ENCODE measurements around the gene KRTAP10-10.
"Not testable (repeated sequence)": the region's sequence is repeated elsewhere in the genome, so short reads cannot be mapped to it uniquely, and the experiment has no call there.

KRTAP10-10 gene, protein sequence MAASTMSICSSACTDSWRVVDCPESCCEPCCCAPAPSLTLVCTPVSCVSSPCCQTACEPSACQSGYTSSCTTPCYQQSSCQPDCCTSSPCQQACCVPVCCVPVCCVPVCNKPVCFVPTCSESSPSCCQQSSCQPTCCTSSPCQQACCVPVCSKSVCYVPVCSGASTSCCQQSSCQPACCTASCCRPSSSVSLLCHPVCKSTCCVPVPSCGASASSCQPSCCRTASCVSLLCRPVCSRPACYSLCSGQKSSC

DNA sequence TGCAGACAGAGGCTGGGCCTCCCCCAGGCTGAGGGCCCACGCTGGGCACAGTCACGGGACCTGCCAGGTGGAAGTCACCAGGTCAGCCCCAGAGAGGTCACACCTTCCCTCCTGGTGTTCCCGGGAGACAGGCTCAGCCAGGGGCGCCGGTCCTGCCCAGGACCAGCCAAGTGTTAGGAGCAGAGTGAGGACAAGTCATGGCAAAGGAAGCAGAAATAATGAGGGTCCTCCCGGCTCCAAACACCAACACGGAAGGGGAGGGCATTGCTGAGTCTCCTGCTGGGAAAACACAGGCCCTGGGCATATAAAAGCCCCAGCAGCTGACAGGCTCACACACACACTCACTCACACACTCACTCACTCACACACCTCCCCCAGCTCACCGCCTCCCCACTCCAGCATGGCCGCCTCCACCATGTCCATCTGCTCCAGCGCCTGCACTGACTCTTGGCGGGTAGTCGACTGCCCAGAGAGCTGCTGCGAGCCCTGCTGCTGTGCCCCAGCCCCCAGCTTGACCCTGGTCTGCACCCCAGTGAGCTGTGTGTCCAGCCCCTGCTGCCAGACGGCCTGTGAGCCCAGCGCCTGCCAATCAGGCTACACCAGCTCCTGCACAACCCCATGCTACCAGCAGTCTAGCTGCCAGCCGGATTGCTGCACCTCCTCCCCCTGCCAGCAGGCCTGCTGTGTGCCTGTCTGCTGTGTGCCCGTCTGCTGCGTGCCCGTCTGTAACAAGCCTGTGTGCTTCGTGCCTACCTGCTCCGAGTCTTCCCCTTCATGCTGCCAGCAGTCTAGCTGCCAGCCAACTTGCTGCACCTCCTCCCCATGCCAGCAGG lies at the start of gene KRTAP10-10:
KRTAP10-10 (plus strand) TSS at position 339 of the 833 bp plus-strand sequence; CDS start at position 401, 62 bp downstream.
- no peak for DNase-seq

DNA sequence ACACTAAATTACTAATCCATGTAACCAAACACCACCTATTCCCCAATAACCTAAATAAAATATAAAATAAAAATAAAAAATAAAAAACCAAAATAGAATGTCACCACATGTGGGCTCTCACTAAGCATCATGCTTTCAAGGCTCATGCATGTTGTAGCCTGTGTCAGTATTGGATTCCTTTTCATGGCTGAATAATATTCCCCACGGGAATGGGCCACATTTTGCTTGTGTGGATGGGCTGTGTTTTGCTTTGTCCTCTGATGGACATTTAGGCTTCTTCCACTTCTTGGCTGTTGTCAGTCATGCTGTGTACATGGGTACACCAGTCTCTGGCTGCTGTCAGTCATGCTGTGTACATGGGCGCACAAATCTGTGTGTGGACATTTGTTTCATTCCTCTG lies 48.1 kb upstream of the KRTAP10-10 start:
- no peak for DNase-seq

DNA sequence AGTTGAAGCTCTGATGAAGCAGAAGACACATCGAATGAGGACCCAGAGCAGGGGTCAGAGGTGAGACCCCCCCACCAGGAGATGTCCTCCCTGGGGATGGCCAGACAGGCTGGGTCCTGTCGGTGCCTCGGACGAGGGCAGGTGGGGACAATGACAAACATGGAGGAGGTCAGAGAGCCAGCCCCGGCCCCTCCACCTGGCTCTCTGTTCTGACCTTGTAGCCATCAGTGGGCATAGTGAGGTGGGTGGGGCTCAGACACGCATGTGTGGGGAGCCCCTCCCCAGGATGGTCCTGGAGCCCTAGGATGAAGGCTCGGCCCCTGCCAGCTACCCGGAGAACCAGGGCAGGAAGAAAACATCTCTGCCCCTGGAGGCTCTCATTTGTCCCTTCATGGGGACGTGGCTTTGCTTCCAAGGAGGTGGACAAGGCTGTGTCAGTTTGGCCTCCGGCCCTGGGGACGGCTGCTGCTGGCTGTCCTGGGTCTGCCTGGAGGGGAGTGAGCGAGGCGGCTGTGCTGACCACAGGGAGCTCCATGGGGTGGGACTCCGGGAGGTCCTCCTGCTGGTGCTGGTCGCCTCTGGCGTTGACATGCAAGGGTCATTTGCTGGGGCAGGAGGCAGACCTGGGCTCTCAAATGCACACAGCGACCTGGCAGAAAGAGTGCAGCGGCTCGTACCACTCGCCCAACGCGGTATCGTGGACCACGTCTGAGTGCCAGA lies 47.4 kb upstream of the KRTAP10-10 start:
- no peak for DNase-seq

DNA sequence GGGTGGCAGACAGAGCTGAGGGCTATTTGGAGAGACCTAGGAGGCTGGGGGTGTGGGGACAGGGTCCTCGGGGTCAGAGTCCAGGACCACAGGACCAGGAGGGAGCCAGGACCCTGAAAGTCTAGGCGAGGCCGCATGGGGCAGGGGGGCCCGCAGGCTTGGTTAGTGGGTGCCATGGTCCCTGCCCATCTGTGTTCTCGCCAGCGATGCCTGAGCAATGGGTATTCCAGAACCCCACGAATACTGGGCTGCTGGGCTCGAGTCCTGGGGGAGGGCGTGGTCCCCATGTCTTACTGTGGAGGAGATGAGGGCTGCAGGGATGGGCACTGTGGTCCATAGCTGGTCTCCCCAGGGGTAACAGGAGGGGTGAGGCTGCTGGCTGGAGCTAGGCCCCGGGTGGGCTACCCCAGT lies 46.8 kb upstream of the KRTAP10-10 start:
- no peak for DNase-seq

DNA sequence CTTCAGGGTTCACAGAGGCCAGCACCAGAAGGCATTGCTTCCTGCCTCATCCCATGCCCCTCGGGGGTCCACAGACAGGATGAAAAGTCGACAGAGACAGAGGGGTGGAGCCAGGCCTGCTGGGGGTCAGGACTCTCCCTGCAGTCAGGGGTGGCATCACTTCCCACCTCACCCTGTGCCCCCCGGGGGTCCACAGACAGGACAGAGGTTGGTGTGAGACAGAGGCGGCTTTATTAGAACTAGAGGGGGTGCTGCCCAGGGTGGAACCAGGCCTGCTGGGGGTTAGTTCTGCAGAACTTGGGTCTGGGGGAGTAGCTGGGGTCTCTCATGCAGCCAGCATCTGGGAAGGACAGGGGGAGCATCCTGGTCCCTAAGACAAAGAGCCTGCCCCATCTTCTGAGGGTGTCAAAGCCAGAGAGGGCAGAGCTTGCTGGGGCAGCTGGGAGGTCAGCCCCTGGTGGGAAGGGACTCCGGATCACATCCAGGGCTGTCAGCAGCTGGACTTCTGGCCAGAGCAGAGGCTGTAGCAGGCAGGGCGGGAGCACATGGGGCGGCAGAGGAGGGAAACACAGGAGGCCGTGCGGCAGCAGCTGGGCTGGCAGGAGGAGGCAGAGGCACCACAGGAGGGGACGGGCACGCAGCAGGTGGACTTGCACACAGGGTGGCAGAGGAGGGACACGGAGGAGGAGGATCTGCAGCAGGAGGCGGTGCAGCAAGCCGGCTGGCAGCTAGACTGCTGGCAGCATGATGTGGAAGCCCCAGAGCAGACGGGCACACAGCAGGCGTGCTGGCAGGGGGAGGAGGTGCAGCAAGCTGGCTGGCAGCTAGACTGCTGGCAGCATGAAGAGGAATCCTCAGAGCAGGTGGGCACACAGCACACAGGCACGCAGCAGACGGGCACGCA lies 46.0 kb upstream of the KRTAP10-10 start:
- DNase-seq: not testable (repeated sequence)

DNA sequence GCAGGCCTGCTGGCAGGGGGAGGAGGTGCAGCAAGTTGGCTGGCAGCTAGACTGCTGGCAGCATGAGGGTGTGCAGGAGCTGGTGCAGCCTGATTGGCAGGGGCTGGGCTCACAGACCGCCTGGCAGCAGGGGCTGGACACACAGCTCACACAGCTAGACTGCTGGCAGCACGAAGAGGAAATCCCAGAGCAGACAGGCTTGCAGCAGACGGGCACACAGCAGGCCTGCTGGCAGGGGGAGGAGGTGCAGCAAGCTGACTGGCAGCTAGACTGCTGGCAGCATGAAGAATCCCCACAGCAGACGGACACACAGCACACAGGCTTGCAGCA lies 45.4 kb upstream of the KRTAP10-10 start:
- DNase-seq: not testable (repeated sequence)

DNA sequence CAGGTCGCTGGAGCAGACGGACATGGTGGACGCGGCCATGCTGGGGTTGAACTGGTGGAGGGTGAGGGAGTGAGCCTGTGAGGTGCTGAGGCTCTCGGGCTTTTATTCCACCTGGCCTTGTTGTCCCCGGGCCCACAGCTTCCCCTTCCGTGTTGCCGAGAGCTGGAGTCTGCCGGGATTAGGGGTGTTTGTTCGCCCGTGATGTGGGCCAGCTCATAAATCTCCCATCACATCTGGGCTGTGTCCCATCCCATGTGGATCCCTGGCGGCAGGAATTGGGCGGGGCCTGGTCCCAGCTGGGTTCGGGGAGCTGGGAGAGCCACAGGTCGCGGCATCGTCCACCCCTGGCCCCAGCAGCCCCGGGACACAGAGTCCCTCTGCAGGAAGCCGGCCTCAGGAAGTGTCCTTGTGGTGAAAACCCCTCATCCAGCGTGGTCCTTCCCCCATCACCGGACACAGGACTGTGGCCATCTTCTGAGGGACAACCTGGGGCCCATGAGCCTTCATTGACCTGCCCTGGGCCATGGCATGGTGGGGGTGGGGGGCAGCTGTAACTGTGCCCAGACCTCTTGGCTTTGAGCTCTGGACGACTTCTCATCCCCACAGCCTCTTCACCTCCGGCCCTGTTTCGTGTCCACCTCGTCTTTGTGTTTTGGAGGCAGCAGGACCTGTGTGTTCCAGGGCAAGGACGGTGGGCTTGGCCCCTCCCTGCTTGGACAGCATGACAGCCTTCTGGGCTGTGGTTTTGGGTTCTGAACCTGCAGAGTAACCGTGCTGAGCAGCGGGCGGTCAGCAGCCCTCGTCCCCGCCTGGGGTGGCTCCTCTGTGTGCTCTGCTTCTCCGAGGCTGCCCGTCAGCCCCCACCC lies 44.5 kb upstream of the KRTAP10-10 start, which contains the start of gene KRTAP10-6:
KRTAP10-6 (minus strand) TSS at position 60 of the 866 bp plus-strand sequence; CDS start at position 39, 21 bp downstream.
- DNase-seq: no peak

DNA sequence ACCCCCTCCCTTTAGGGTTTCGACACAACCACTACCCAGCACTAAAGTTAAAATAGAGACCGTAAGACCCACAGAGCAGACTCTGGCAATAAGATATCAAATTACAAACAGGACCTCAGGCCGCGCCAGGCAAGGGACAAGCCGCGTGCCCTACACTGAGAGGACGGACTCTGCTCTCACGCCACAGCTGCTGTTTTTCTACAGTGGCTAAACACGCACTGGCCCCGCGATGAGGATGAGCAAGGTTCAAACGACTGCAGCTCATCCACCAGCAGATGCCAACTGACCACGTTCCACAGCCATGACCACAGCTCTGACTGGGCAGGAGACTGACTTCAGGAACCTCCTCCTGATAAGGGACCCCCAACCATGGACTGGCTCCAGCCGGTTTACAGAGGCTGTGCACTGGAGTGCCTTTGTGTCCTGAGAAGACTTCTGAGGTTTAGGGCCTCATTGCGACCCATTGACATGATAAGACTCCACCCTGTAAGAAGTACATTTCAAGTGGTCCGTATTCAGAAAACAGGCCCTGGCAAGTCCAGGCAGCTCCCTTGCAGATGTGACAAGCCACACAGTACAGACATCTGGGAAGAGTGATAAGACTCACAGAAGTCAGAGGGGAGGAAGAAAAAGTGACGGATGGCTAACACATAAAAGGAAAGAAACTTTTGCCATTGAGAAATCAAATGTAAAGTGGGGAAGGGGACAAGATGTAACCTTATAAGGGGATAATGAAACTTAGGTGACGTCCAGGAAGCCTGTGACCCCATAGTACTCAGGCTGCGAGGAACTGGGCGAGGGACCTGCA lies 43.4 kb upstream of the KRTAP10-10 start:
- no peak for DNase-seq

DNA sequence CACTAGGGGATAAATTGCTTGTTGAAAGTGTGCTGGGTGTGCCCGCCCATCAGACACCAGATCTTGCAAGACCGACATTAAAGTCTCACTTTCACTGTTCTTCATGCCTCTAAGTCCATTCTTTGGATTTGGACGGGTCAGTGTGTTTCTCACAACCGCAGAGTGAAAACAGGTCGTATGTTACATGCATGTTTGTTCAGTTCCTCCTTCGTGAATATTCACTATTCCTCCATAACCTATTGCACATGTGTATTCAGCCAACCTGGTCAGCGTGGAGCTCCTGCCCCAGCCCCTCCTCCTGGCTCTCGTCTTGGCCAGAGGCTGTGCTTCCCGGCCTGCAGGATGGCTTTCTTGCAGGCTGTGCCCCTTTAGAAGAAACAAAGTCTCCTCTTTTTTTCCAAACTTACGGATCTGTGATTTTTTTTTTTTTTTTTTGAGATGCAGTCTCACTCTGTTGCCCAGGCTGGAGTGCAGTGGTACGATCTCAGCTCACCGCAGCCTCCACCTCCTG lies 42.7 kb upstream of the KRTAP10-10 start:
- no peak for DNase-seq

DNA sequence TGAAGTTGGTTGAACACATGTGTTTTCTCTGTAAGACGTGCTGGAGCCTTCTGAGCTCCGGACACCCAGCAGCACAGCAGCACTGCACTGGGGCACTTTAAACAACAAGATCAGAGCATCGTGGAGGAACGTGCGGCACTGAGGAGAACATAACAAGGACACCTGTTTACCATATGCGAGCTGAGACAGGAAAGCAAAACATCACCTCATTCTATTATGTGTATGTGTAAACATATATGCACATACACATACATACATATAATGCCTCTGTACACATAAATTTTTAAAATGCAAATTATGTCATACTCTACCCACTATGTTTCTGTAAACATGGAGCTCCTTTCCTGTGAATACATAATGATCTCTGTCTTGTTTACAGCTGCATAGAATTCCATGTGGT lies 41.6 kb upstream of the KRTAP10-10 start:
- no peak for DNase-seq

DNA sequence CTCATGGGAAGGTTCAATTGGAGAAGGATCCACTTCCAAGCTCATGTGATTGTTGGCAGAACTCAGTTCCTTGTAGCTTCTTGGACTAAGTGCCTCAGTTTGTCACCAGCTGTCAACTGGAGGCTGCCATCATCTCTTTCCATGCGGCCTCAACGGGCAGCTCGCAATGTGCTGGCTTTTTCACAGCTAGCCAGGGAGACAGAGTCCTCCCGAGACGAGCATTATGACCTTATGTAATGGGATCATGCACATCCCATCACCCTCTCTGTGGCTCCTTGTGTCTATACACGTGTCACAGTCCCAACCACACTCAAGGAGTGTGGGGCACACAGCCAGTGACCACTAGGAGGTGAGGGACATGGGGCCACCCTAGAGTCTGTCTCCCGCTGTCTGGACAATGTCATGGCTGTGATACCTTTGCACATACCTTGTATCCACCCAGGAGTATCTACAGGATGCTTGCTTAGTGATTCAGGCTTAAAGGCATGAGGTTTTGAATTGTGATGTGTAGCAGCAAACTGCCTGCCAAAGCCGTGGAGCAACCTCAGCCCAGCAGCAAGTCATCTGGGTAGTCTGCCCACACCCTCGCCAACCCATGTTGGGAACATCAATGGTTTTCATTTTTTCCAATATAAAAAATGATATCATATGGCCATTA lies 41.0 kb upstream of the KRTAP10-10 start:
- DNase-seq: no peak

DNA sequence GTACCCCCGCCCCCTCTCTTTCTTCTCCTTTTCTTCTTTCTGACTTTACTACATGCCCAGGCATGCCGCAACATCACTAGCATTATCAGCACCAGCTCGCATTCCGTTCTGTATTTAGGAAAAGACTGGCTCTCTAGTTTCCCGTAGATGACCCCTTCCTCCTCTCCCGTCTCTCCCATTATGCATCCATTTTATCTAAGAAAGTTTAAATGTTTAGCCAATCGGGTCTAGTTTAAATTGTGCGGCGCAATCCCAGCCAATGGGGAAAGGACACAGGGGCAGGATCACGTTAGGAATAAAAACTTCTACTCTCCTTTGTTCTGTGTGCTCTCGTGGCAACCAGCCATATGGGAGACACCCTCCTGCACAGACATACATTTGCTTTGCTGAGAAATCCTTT lies 39.1 kb upstream of the KRTAP10-10 start:
- no peak for DNase-seq

DNA sequence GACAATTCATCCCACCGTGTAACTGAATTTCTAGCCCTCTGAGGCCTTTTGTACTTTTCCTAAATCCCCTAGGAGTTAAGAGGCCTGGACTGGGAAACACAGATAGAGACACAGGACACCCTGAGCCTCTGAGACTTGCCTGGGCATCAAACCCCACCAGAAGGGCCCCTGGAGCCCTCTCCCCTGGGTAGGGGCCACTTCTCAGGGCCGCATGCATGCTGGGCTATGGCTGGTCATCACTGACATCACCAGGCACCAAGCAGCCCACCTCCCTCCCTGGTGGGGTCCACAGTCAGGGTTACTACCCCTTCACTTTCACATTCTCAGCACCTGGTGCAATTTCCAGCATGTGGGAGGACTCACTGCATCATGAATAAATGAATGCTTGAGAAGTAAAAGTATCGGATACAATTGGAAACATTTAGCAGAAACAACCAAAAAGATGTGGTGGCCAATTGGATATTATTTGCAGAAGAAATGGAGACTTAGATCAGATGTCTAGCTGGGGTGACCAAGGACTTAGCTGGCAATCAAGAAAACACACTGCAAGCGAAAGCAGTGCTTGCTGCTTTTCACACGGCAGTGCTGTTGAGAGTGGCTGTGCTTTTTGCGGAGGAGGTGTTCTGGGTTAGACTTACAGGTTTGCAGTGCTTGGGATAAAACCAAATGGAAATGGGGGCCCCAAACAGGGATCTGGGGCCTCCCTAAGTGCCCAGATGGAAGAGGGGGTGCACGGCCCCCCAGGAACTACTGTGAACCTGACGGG lies 37.7 kb upstream of the KRTAP10-10 start:
- DNase-seq: no peak

DNA sequence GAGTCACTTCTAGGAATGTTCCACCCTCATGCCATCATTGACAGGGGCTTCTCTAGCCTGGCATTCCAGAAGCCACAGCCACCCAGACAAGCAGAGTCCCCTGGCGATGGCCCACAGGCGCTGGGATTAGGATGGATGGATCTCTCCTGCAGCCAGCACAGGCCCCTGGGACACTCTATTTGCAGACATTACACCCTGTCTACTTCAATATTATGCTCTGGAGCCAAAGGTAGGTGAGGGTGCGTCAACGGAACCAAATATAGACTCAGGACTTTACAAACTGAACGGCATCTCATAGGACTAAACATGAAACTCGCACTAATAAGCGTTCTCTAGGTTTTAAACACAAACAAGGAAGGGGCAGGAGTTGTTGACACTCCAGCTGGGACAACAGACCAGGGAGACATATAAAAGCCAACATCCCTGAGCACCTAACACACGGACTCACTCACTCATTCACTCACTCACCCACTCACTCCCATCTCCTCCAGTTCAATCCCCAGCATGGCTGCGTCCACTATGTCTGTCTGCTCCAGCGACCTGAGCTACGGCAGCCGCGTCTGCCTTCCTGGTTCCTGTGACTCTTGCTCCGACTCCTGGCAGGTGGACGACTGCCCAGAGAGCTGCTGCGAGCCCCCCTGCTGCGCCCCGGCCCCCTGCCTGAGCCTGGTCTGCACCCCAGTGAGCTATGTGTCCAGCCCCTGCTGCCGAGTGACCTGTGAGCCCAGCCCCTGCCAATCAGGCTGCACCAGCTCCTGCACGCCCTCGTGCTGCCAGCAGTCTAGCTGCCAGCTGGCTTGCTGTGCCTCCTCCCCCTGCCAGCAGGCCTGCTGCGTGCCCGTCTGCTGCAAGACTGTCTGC lies 36.8 kb upstream of the KRTAP10-10 start, which contains the start of gene KRTAP10-7:
KRTAP10-7 (plus strand) TSS at position 480 of the 861 bp plus-strand sequence; CDS start at position 505, 25 bp downstream.
- not testable (repeated sequence) for DNase-seq

DNA sequence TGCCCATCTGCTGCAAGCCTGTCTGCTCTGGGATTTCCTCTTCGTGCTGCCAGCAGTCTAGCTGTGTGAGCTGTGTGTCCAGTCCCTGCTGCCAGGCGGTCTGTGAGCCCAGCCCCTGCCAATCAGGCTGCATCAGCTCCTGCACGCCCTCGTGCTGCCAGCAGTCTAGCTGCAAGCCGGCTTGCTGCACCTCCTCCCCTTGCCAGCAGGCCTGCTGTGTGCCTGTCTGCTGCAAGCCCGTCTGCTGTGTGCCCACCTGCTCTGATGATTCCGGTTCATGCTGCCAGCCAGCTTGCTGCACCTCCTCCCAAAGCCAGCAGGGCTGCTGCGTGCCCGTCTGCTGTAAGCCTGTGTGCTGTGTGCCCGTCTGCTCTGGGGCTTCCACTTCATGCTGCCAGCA lies 36.1 kb upstream of the KRTAP10-10 start:
- not testable (repeated sequence) for DNase-seq

DNA sequence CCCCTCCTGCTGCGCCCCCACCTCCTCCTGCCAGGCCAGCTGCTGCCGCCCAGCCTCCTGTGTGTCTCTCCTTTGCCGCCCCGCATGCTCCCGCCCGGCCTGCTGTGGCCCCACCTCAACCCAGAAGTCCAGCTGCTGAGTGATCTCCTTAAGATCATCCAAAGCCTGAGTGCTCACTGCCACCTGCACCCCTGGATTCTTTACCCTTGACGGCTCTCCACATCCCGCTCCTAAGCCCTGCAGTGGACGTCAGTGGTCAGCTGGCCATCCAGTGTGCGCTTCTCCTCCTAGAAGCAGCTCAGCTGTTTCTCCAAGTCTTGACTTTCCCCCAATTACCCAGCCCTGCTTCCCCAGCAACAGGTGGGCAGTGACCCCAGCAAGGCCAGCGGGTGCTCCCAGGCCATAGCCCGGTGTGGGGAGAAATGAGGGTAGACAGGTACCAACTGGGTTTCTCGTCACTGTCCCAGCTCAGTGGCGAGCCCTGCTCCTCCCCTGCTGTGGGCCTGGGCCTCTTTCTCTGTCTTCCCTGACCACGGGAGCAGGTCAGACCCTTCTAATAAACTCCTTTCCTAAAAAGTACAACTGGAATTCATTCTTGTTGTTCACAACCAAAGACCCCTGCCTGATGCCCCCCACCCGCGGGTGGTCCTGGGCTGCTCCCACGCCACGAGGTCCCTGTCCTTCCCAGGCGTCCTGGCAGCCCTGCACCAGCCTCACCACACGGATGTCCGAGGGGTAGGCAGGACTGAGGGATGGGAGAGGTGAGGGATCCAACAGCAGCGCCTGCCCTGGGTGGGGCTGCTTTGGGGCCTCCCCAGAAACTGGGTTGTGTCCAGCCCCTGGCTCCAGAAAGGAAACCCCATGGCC lies 35.3 kb upstream of the KRTAP10-10 start:
- DNase-seq: no peak

DNA sequence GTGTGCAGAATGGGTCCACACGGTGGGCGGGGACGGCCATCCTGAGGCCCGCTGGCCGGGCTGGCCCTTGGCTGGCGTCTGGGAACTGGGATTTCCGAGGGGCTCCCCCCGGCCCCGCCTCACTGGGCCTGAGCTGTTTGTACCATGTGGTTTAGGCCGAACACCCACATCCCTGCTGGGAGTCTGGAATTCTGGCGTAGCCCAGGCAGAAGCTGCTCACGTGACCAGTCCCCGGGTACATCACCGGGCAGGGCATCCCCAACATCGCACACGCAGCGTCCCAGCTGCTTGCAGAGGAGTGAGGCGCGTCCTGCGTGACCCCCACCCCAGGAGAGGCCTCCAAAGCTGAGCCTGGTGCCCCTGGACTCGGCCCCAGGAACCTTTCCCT lies 34.7 kb upstream of the KRTAP10-10 start:
- no peak for DNase-seq

Data from stimulated activated naive CD4-positive, alpha-beta T cell treated with Interleukin-2 at 50 U/mL for 16 hours (primary cell).